Measurements from ENCODE around the gene BMP2K.

BMP2K gene

DNA sequence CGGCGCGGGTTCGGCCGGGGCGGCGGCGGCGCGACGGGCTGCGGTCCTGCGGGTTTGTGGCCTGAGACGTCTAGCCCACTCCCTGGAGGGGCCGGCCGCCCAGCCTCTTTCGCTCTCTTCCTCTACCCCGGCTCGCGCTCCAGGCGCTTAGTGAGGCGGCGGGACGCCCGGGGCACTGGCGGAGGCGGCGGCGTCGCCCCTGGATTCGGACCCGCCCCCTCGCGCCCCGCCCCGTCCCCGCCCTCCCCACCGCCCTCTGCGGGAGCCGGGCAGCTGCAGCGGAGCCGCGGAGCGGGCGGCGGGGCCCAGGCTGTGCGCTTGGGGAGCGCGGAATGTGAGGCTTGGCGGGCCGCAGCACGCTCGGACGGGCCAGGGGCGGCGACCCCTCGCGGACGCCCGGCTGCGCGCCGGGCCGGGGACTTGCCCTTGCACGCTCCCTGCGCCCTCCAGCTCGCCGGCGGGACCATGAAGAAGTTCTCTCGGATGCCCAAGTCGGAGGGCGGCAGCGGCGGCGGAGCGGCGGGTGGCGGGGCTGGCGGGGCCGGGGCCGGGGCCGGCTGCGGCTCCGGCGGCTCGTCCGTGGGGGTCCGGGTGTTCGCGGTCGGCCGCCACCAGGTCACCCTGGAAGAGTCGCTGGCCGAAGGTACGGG is at the start of gene BMP2K:
Gene BMP2K (plus strand): TSS at position 272 of the 650 bp plus-strand sequence. CDS start 194 bp downstream, at position 466.
- DNase-seq, result peak; percentile 75 to 80

DNA sequence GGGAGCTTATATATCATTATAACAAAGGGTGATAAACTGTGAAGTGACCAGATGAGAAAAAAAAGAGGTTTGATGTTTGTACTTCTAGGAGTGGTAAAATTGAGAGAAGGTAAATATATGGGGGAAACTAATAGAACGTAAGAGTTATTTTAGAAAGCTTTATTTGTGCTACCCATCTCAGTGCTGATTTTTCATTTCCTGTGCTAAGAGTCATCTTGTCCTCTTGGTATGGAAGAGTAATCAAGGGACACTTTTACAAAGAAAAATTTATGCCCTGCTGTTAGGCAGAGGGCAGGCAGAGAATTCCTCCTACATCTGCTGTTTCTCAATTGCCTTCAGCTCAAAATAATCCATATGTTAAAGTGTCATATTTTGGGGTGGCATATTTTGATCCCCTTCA is 49.6 kb upstream of the BMP2K start:
- no peak for DNase-seq

DNA sequence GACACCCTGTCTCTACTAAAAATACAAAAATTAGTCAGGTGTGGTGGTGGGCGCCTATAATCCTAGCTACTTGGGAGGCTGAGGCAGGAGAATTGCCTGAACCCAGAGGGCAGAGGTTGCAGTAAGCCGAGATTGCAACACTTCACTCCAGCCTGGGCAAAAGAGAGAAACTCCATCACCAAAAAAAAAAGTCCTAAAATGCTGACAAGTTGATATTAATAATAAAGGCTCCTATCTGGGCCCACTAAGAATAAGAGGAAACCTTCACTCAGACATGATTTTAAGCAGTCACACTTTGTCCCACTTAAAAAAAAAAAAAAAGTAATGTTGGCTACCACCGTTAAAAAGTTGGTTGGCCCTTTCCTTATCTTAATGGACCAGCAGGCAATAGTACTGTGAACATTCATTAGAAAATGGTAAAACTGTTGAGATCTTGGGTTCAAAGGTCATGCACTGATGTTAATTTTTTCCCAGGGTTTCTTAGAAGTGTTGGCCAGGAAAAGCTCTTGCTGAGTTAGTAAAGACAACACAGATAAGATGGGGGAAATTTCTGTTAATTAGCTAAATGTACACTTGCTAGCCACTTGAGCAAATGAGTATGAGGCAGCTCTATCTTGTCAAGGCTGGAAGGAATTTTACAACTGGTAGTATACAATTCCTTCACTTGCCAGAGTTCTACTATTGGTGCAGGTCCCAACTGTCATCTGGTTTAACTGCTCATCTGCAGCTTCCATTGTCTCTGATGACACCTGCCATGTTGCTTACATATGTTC is 43.6 kb upstream of the BMP2K start:
- no peak for DNase-seq

DNA sequence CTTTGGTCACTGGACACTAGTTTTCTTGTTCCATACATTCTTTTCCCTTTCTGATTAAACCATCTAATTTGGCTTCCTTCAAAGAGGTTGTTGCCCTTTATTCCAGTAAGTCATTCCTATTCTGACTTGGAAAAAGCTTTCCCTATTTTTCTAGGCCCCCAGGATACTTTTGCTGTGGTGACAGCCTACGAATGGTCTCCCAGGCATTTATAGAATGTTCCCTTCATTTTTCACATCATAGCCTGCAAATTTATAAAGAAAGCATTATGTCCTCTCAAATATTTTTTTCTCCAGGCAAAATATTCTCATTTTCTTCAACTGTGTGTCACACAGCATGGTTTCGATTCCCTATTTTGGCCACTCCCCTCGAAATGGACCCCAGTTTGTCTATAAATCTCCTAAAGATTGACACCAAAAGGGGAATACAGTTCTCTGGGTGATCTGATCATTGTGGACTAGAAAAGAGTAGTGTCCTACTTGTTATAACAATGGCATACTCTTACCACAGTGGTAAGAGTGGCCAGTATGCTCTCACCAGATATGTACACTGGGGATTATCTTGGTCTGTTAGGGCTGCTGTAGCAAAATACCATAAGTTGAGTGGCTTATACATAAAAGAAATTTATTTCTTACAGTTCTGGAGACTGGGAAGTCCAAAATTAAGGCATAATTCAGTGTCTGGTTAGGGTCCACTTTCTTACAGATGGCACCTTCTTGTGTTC is 41.5 kb upstream of the BMP2K start:
- DNase-seq, result no peak

DNA sequence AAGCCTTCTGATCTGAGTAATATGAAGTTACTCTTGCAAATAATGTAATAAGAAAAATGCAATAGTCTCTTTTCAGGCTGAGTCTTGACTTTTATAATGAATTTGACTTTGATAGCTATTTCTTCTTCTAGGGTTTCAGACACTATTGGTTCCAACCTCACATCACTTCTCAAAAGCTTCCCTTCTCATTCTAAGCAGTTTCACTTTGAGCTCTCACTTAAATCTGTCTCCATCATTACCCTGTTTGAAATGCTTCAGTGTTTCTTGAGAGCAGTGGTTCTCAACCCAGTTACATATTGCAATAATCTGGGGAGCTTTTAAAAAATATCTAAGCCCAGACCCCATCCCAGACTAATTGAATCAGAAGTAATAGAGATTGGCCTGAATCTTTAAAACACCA is 40.5 kb upstream of the BMP2K start:
- no peak for DNase-seq

DNA sequence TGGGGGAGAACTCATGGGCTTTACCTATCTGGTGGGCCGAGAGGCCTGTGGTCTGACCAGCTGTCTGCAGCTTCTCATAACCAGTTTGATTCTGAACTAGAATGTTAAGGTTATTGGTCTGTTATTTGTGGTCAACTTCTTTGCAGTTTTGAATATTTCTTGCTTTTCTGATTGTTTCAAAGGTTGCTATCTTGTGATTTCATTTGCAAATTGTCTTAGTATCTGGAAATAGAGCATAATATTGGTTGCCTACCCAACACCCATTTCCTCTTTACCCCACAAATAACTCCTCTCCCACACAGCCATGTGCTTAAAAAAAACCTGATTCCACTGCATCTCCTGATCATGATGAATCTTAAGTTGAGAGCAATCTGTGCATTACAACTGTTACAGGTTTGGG is 39.1 kb upstream of the BMP2K start:
- no peak for DNase-seq

DNA sequence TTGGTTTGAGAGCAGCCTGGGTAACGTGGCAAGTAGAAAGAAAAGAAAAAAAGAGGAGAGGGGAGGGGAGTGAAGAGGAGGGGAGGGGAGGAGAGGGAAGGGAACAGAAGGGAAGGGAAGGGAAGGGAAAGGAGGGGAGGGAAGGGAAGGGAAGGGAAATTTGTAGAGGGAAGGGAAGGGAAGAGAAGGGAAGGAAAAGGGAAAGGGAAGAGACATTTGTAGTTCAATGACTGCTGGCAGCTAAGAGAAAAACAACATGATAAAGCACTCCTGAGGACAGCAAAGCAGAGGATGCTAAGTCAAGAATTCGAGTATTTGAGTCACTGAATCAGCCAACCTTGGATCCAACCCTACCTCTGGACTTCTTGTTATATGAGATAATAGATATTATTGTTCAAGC is 38.2 kb upstream of the BMP2K start:
- no peak for DNase-seq

DNA sequence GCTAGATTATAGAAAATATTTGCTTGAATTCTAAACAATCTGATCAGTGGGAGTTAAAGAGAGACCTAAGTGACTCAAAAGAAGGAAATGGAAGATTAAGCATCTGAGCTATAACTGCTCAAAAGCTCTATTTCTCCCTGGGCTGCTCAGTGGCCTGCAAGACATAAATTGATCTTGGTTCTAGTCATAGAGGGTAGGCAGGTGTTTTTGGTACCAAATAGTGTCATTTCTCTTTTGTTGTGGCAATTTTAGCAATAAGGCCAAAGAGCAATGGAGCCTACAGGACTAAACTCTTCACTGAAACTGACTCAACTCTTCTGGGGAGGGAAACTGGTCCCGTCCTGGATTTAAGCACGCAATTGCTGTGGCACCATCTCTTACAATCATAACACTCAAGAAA is 33.9 kb upstream of the BMP2K start:
- no peak for DNase-seq

DNA sequence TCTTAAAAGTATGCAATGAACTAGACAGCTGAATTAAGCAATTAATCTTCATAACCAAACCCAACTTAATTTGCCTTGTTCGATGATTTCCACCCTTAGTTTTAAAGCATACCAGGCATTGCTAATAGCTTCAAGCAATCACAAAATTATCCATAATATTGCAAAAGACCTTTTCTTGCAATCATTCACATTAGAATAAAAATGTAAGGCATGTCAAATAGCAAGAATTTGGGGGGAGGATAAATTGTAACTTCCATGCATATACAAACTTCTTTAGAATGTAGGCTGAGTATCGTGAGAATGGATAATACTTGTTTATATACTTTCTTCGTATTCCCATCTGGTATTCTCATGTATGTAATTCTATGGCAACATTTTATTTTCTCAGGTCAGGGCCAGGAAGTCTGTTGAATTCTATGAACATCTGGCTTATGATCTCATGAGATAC is 28.7 kb upstream of the BMP2K start:
- DNase-seq, result no peak

DNA sequence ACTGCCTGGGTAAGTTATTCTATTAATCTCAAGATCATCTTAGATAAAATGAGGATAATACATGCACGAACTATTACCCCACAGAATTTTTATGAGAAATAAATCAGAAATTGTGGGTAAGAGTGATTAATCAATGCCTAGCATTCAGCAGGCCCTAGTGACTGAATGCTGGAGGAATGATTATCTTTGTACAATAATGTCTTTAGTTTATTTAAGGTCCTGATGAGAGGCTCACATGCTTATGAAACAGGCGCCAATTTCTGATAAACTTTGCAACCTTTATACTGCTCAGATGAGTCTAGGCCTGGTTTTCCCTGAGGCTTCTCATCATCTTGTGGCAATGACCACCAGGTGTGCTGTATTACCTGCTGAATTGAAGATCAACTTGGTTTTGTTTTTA is 27.8 kb upstream of the BMP2K start:
- no peak for DNase-seq

DNA sequence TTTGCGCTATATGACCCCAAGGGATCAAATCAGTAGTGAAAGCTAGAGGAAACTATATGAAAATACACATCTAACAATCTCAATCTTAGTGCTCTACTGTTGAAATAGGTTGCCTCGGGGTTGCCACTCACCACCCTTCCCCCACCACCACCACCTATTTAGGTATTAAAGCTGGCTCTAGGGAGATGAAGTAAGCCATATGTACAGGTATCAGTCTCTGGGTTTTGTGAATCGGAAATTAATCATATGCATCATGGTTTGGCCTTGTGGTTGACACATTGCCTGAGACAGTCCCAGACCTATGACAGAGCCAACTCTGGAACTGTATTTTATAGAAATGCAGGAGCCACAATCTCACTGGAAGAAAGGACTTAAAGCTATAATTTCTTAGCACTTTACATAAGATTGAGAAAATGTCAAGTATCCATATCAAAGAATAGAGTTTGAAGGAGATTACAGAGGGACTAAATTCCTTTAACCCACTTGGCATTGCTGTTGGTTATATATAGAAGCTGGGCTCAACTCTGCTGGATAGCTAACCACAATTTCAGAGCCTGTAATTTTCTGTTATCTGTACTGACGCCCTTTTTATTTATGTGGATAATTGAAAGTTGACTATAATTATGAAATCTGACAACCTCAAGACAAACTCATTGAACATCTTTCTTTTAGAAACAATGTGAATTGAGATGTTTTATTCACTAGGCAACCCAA is 26.7 kb upstream of the BMP2K start:
- DNase-seq, result no peak

DNA sequence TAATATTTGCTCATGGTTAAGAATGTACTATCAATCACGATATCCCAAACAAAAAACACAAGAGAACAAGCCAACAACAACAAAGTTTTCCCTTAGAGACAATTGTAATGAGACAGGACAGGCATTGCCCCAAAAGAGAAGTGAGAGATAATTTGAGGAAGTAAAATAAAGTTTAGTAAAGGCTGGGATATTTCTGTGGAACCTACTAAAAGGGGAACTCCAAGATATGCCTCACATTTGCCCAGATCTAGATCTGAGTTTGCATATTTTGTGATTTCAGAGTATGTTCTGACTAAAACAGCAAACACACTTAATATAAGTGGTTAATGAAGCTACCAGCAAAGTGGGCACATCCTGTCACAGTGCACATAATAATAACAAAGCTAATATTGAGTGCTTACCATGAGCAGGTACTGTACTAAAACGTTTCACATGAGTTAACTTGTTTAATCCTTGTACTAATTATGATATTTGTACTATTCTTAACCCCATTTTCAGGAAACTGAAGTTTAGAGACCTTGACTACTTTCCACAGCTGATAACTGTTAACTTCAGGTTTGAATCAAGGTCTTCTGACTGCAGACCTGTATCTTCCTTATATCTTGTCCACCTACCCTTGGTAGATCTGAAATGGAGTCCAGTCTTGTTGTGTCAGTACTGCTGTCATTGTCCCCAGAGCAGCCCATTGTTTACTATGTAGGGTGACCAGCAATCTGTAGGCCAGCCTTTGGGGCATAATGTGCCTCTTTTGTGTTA is 26.0 kb upstream of the BMP2K start:
- DNase-seq, result no peak

DNA sequence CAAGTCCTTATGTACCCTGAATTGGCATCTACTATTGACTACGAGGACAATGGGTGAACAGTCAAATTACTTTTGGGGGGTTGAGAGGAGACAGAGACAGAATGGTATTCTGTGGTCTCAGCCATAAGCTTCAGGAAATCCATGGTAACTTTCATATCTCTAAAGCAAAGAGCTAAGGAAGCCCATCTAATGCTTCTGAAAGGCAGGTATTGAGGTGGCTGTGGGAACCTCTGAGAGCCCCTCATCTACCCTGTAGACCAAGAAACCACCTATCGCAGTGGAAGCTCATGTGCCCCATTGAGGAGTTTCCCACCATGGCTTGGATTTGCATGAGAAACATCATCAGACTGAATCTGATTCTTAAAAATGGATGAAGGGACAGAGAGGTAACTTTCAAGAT is 23.1 kb upstream of the BMP2K start:
- no peak for DNase-seq

DNA sequence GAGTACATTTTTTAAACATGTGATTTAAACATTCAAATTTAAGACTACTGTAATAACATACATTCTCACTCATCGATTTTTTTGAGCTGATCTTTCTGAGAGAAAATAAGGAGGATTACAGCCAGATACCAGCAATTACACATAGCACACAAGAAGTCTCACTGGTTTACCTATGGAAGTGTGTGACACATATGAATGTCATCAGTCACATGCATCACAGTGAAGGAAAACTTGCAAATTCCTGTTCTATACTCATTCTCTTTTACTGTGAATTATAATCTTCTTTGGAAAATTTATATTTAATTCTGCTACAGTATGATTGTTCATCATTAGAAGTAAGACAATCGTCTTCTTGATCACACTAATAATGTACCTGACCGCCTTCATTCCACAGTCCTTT is 21.3 kb upstream of the BMP2K start:
- no peak for DNase-seq

DNA sequence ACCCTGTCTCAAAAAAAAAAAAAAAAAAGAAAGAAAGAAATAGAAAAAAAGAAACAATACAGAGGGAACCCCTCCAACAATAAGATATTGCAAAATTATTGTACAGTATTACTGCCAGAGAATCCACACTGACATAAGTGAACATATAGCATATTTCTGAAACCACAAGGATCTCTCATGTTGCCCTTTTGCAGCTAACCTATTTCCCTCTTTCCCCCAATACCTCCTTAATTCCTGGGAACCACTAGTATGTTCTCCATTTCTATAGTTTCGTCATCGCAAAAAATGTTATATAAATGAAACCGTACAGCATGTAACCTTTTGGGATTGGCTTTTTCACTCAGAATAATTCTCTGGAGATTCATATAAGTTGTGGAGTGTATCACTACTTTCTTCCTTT is 20.0 kb upstream of the BMP2K start:
- no peak for DNase-seq

DNA sequence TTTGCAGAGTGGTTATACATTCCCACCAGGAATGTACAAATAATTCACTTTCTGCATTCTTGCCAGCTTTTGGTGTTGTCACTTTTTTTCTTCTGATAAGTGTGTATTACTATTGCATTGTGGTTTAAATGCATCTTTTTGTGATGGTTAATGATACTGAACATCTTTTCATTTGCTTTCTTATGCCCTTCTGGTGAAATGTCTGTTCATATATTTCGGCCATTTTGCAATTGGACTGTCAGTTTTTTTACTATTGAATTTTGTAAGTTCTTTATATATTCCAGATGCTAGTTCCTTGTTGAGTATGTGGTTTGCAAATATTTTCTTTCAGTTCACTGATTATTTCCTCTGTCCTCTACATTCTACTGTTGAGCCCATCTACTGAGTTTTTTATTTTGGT is 19.4 kb upstream of the BMP2K start:
- DNase-seq, result no peak

DNA sequence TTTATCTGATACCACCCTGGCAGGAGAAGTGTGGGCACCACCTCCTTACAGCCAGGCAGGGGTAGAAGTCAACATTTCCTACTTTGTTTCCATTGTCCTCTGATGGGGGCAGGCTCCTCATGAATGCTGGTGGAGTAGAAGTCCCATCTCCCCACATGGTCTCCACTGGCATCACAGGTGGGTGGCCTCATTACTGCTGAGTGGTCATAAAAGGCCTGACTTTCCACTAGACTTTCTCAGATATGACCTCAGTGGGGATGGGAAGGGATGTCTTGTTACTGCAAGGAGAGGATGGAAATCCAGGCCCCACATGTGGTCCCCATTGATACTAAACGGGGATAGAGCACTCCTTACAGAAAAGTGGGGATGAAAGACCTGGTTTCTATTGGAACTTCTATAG is 18.6 kb upstream of the BMP2K start:
- DNase-seq, result no peak

DNA sequence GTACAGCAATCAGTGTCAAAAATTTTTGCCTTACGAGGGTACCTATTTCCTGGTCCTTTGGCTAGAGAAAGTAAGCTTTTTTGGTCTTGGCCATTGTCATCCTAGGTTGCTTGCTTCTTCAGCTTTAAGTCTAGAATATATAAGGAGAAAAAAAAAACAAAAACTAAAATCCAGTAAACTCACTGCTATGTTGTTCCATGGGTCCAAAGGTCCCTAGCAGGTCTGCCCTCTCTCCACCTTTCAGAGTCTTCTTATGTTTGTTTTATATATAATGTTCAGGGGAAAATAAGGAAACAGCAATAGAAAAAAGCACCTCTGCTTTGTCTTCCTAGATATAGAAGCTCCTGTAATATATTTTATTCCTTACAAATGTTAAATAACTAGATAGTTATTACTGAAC is 18.1 kb upstream of the BMP2K start:
- no peak for DNase-seq

DNA sequence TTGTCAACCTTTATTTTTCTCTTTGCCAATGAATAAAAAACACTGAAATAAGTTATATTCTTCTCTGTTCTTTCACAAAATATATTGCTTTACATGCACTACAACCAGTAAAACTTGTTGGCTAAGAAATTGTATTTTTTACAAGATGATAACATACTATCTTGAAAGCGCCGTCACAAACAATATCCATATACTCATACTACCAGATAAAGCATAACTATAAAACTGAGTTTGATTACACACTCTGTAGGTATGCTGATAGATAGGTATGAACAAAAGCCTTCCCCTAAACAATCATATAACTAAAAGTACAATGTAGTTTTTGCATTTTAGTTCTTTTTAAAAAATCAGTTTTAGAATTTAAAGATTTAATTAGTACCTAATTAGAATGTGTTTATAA is 13.6 kb upstream of the BMP2K start:
- DNase-seq, result no peak

DNA sequence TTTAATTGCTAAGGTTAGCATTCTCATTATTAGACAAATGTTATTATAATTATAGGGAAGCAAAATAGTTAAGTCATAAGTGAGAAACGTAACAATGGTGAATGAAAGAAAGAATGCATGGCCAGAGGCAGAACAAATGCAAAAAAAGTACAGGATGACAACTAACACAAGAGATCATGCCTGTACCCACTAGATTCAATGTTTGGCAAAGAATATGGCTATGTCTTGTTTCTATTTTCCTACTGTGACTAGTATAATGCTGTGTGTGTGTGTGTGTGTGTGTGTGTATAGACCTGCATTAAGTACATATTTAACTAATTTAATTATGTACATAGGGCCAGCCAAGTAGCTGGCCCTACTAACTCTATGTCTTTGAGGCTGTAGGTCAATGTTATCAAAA is 12.9 kb upstream of the BMP2K start:
- no peak for DNase-seq

DNA sequence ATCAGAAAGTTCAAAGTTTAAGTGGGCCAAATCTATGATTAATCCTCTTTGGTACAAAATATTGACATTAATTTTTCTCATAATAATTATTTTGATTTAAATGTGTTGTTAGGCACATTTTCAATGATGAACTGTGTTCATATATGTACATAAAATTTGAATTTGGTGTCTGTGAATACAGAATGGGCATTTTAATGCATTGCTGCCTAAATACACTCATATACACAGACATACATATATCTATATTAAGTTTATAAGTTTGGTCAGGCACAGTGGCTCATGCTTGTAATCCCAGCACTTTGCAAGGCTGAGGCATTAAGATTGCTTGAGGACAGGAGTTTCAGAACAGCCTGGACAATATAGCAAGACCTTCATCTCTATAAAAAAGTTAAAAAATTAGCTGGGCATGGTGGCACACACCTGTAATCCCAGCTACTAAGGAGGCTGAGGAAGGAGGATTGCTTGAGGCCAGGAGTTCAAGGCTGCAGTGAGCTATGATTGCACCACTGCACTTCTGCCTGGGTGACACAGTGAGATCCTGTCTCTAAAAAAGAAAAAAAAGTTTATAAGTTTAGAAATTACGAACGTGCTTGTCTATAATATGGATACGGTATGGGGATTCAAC is 12.3 kb upstream of the BMP2K start:
- no peak for DNase-seq

DNA sequence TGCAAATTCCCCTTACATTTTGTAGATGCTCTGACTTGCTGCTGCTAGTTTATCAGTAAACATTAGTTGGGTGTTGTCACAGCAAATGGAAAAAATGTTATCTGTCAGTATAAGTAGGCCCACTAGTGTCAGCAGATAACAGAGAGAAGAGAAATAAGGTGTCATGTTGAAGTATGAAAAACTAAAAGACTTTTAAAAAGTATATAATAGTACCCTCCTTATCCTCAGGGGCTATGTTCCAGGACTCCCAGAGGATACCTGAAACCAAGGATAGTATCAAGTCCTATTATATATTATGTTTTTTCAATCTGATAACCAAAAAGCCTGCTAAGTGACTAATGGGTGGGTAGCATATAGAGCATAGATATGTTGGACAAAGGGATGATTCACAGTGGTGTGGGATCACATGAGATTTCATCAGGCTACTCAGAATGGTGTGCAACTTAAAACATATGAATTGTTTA is 11.6 kb upstream of the BMP2K start:
- no peak for DNase-seq
